Measurements from ENCODE around the gene TMEM184A.
A peak's percentile ranks its signal among the peaks of the same experiment; 100 is the strongest.
"Not testable (repeated sequence)": the region's sequence is repeated elsewhere in the genome, so short reads cannot be mapped to it uniquely, and the experiment has no call there.

TMEM184A gene

DNA sequence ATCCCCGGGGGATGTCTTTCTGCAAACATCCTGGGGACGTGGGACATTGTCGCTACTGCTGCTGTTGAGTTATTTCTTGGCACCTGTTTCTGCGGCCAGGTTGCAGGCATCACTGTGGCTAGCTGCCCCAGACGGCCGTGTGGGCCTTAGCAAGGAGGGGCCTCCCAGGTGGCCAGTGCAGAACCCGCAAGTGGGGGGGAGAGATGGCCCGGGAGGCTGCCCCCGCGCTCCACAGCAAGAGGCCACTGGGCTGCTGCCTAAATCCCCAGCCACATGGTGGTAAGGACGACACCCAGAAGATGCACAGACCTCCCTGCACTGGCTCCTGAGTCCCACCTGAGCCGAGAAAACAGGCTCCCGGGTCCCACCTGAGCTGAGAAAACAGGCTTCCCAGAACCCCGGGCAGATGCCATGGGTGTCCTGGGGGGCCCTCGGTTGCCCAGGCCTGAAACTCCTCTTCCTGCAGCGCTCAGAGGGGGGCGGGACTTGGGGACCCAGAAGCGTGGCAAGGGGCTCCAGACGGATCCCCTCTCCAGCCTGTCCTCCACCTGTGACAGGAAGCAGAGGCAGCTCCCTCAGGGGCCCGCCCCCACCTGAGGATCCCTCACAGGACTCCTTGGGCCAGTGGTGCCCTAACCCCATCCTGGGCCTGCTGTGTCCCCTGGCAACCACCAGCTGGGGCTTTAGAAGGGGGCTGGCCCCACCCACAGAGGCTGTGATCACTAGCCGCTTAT is 26.5 kb downstream of the TMEM184A start:
- DNase-seq (ENCODE audit: low spot score) = no peak
- no peak for FAIRE-seq

DNA sequence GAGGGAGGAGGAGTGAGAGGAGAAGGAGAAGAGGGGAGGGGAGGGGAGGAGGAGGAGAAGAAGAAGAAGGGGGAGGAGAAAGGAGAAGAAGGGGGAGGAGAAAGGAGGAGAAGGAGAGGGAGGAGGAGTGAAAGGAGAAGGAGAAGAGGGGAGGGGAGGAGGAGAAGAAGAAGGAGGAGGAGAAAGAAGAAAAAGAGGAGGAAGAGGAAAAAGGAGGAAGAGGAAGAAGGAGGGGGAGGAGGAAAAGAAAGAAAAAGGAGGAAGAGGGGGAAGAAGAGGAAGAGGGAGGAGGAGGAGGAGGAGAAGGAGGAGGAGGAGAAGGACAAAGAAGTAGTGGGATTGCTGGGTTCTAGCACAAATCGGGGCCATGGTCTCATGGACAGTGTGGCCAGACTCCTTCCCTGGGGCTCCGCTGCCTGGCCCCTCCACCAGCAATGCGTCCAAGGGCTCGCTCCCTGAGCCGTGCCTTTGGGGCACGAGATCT is 29.7 kb downstream of the TMEM184A start:
- DNase-seq (ENCODE audit: low spot score) (no peak), FAIRE-seq (no peak)

DNA sequence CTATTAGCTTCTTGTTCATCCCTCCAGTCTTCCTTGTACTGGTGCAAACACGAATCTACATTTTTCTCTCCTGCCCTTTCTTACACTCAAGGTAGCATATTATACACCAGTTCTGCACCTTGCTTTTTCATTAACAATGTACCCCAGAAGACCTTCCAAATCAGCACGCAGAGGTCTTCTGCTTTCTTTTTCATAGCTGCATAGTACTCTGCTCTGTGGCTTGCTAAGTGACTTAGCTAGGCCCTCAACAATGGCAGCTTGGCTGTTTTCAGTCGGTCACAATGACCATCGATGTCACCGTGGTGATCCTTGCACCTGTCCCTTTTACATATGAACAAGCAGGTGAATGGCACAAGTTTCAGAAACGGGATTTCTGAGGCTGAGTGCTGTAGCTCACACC is 30.6 kb downstream of the TMEM184A start:
- FAIRE-seq (no peak), DNase-seq (ENCODE audit: low spot score) (no peak)

DNA sequence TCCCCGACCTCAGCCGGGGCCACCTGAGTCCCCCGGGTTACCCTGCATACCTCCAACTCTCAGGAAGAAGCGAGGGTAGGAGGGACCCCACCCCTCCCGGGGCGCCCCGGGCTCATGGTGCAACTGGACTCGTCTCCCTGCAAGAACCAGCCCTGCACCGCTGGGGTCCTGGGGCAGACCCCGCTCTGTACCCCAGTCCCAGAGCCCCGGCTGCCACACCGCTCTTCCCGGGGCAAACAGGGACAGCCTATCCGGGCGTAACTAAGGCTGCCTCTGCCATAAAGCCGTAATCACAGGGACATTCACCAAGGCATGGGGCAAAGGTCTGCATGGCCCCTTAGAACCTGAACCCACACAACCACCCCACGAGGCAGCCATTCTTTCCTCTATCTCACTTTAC is 32.2 kb downstream of the TMEM184A start:
- DNase-seq (ENCODE audit: low spot score) = no peak
- no peak for FAIRE-seq

DNA sequence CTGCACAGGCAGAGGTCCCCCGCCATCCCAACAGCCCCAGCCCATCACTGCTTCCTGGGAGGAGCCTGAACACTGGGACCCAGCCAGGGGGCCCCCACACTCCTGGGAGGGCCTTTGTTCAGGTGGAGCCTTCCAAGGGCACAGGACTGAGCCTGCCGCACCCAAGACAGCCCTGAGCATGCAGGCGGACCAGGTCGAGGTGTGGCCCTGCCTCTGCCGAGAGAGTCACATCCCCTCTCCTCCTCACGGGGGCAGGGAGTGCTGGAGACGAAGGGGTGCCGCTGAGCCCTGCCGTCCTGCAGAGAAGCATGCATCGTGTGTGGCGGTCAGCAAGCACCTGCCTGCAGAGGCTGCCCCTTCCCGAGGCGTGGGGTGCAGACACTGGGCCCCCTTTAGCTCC is 32.8 kb downstream of the TMEM184A start:
- DNase-seq (ENCODE audit: low spot score) (no peak), FAIRE-seq (no peak)

DNA sequence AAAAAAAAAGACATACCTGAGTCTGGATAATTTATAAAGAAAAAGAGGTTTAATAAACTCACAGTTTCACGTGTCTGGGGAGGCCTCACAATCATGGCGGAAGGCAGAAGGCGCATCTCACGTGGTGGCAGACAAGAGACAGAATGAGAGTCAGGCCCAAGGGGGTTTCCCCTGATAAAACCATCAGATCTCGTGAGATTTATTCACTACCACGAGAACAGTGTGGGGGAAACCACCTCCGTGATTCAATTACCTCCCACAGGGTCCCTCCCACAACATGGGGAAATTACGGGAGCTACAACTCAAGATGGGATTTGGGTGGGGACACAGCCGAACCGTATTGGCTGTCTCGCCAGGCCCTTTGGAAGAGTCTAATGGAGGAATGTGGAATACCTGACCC is 34.5 kb downstream of the TMEM184A start:
- FAIRE-seq = no peak
- no peak for DNase-seq (ENCODE audit: low spot score)

DNA sequence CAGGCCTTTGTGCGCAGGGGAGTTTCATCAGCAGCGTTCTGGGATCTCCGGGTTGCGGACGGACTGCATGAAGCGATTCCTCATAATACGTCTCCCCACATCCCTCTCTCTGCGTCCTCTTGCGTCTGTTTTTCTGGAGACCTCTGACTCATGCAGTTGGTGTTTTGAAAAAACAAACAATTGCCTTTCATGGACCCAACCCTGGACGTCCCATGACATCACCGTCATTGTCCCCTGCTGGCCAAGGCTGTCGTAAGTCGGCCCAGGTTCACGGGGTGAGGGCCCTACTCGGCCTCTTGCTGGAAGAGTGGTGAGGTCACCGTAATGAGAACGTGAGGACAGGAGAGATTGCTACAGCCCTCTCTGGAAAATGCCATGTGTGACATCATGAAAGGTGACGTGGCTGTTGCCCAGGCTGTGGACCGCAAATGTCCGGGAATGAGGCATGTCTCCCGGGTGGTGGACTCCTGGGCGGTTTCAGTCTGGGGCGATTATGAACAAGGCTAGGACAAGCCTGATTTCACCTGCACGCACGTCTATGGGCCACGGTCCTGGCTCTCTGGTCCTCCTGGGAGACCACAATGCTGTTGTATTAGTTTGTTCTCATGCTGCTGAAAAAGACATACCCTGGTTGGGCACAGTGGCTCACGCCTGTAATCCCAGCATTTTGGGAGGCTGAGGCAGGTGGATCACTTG is 35.3 kb downstream of the TMEM184A start:
- DNase-seq (ENCODE audit: low spot score) = peak; percentile 36
- FAIRE-seq = no peak

DNA sequence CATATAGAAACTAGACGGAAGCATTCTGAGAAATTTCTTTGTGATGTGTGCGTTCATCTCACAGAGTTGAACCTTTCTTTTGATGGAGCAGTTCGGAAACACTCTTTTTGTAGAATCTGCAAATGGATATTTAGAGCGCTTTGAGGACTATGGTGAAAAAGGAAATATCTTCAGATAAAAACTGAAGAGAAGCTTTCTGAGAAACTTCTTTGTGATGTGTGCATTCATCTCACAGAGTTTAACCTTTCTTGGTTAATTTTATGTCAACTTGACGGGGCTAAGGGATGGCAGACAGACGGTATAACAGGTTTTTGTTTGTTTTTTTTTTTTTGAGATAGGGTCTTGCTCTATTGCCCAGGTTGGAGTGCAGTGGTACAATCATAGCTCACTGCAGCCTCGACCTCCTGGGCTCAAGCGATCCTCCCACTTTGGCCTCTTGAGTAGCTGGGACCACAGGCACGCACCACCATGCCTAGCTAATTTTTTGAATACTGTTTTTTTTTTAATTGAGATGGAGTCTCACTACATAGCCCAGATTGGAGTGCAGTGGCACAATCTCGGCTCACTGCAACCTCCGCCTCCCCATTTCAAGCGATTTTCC is 36.6 kb downstream of the TMEM184A start:
- not testable (repeated sequence) for FAIRE-seq; DNase-seq (ENCODE audit: low spot score)

DNA sequence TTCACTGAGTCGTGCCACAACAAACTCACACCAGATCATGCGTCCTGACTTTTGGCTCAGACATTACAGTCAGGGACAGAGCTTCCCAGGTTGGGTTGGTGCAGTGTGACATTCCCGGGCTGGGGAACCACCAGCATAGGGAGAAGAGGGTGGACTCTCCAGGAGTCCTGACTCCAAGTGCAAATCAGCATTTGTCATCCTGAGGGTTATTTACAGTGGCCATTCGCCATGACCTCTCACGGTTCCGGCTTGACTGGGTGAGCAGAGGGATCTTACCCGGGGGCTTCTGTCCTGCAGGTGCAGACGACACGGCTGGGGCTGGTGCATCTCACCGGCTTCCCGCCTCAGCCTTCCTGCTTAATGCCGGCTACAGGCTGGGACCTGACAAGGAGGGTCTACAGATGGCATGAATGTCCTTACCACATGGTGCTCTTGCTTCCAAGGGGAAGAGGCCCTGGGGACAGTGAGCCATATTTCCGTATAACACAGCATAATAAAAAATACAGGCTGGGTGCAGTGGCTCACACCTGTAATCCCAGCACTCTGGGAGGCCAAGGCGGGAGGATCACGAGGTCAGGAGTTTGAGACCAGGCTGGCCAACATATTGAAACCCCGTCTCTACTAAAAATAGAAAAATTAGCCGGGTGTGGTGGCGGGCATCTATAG is 39.3 kb downstream of the TMEM184A start:
- DNase-seq (ENCODE audit: low spot score) = no peak
- FAIRE-seq = no peak

DNA sequence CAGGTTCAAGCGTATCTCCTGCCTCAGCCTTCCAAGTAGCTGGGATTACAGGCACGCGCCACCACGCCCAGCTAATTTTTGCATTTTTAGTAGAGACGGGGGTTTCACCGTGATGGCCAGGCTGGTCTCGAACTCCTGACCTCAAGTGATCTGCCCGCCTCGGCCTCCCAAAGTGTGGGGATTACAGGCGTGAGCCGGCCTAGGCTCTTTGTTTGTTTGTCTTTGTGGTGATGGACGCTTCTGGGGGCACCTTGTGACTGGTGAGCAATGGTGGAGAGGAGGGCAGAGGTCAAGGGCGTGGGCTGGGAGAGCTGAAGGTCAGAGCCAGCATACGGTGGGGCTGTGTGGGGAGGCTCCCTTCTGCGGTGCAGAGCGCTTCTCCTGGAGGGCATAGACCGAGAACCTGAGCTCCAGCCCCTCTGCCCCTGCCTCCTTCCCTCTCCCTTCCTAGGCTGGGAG is 40.5 kb downstream of the TMEM184A start:
- not testable (repeated sequence) for DNase-seq (ENCODE audit: low spot score); FAIRE-seq

DNA sequence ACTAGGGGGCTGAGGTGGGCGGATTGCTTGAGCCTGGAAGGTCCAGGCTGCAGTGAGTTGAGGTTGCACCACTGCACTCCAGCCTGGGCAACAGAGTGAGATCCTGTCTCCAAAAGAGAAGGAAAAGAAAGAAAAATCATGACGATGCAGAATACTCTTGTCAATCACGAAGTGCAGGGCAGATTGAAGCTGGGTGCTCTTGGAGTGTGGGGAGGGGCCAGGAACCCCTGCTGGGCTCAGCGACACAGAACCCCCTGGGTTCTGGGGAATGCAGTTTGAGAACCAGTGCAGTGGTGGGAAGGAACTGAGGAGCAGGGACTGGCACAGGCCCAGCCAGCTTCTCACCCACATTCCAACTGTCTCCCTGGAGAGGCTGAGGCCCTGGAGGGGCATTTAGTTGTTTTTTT is 41.0 kb downstream of the TMEM184A start:
- DNase-seq (ENCODE audit: low spot score) (no peak), FAIRE-seq (no peak)

DNA sequence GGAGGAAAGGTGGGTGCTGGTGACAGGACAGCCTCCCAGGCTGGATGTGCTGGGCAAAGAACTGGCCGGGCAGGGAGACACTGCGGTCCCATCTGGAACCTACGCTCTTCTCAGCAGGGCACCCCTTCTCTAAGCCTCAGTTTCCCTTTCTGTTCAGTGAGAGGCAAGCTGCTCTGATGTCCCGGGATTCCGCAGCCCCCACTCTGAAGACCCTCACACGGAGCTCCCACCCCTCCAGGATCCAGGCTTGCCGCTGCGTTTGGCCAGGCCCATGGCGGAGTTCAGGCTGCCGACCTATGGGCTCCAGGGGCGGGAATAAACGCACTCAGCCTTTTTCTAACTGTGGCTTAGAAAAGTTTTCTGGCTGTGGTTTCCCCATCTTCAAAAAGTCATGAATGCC is 41.6 kb downstream of the TMEM184A start:
- DNase-seq (ENCODE audit: low spot score) = no peak
- FAIRE-seq = no peak

DNA sequence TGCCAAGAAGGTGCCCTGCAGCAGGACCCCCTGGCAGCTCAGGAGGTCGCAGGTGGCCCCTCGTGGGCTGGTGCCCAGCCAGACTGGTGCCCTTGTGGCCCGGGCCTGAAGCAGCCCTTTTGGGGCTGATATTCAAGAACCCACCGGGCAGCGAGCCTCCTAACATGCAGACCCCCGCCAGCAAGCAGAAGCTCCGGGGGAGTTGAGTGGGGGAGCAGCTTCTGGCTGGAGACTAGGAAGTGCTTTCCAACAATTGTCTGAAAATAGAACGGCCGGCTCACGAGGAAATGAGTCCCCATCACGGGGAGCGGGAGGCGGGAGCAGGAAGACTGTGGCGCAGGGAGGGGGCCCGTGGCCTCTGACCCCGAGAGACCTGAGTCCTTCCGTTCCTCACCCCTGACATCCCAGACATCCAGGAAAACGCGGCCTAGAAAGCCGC is 42.3 kb downstream of the TMEM184A start:
- FAIRE-seq (no peak), DNase-seq (ENCODE audit: low spot score) (no peak)

DNA sequence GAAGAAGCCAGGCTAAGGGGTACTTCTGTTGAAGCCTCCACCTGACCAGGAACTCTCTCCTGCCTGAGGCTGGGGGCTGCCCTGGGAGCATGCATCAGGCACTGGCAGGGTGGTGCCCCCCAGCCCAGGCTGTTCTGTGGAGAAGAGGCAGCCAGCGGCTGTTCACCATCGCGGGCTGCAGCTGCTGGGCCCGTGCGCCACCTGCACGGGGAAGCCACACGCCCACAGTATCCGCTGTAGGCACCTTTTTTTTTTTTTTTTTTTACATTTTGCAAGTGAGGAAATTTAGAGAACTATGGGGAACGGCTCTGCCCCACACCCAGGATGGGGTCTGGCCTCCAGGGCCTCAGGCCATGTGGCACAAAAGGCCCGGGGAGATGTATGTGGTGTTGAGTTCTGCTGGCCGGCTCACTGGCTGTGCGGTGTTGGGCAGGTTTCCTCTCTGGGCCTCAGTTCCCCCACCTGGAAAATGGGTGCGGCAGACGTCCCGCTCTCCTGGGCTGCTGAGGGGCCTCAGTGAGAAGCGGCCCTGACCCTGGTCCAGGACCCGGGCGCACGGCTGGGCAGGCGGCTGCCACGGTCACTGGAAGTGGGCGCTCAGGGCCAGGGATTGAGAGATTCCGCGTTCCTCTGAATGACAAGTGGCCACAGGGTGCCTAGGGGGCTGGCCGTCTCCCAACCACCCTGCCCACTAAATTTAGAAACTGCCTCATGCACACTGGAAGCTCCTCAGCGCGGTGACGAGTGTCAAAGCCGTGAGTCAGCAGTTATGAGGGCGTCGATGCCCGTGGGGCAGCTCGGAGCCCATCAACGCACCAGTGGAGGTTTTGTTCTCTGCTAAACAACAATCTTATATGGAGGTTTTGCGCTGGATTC is 43.0 kb downstream of the TMEM184A start:
- peak; percentile 80 for DNase-seq (ENCODE audit: low spot score)
- peak; percentile 45 for FAIRE-seq

DNA sequence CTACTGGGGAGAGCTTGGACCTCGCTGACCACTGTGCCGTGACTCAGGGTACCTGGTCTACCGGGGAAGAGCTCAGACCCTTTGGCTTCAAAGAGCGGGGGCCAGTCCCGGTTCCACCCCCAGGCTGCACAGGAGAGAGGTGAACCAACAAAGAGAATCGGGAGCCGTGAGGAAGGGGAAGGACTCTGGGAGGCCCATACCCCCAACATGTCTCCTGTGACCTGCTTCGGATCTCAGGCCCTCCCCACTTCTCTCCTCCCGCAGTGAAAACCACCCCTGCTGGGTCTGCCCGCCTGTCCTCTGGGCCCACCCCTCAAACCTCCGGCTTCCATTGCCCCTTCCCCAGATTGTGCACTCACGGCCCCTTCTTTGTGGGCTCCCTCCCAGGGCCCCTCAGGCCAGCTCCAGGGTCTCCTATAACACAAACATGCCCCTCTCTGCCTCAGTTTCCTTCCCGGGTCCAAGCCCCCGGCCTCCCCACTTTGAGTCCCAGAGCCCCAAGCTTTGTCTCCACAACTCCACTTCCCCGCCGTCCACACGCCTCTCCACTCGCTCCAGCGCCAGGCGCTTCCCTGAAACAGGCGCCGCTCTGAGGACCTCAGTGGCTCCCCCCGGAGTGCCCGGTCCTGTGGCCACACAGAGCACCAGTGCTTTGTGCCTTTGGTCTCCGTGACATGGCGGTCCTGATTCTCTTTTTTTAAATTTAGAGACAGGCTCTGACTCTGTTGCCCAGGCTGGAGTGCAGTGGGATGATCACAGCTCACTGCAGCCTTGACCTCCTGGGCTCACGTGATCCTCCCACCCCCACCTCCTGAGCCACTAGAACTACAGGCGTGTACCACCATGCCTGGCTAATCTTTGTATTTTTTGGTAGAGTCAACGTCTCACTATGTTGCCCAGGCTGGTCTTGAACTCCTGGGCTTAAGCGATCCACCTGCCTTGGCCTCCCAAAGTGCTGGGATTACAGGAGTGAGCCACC is 44.3 kb downstream of the TMEM184A start:
- DNase-seq (ENCODE audit: low spot score) = no peak
- no peak for FAIRE-seq

DNA sequence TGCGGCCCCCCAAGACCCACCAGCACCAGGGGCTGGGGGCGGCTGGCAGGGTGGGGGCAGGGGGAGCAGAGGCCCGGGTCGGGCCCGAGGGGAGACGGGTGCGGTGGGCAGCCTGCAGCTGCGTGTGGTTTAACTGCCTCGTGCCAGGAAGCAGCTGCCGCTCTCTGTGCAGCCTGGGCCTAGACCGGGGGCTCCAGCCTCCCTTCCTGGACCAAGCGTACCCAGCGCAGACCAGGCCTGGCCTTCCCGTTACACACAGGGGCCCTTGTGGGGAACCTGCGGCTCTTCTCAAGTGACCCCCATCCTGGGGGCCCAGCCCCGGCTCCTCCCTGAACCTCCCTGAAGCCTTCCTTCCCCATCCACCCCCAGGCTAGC is 45.2 kb downstream of the TMEM184A start:
- DNase-seq (ENCODE audit: low spot score) = no peak
- FAIRE-seq = no peak

DNA sequence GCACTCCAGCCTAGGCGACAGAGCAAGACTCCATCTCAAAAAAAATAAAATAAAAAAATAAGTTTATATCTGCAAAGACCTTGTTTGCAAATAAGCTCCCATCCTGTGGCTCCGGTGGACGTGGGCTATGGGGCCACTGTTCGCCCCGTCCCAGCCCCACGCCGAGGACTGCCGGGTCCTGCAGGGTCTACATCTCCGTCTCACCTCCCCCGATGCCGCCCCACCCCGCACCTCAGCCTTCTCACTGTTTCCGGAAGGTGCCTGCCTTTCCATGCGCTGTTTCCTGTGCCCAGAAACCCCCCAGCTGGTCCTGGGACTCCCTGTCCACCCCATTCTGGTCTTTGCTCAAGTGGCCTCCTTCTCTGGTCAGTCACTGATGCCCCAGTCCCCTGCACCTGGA is 46.8 kb downstream of the TMEM184A start:
- no peak for DNase-seq (ENCODE audit: low spot score)

DNA sequence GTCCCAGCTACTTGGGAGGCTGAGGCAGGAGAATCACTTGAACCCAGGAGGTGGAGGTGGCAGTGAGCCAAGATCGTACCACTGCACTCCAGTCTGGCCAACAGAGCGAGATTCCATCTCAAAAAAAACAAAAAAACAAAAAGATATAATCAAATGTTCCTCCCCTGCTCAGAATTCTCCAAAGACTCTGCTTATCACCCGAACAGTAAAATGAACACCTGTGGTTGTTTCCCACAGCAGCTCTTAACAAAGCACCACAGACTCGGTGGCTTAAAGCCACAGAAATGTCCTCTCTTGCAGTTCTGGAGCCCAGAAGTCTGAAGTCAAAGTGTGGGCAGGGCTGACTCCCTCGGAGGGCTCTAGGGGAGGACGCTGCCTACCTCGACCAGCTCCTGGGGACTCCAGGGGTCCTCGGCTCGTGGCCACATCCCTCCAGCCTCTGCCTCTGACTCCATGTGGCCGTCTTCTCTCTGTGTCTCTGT is 47.7 kb downstream of the TMEM184A start:
- DNase-seq (ENCODE audit: low spot score) = no peak
- no peak for FAIRE-seq

More for the DNA sequence above, 46.8 kb downstream of the TMEM184A start:
- FAIRE-seq = no peak

DNA sequence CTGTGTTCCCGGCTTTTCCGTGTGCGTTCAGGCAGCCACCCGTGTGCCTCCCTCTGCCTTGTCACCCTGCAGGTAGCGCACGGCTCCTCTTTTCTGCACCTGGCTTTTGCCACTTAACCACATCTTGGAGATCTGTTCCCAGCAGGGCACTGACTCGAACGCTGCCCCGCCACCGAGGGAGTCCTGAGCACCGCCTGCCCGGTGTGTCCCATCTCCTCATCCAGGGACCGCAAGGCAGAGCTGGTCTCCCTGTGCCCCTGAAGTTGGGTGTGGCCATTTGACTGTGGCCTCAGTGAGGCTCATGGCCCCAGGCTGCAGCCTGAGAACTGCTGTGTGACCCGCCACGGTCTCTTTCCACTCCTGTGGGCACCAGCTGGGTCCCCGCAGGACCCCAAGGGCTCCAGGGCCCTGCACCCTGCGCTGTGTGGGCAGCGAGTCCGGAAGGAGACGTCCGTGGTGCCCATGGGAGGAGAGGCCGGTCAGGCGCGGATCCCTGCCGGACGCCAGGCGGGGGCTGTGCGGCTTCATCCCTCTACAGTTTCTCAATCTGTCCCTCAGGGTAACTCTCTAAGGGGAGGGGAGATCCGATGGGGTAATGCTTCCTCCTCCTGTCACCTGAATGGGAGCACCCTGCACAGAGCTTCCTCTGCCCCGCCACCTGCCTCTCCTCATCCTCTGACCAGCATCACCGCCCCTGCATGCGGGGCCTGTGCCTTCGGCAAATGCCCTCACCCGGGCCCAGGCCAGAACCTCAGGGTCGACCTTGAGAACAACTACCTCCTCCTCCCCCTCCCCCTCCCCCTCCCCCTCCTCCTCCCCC is 50.1 kb downstream of the TMEM184A start:
- FAIRE-seq (no peak), DNase-seq (ENCODE audit: low spot score) (no peak)
